Stomach smooth muscle (tissue), 2 donors: ENCODE results near the gene CYSRT1.

ENCODE experiments used
- H3K27ac ChIP-seq: one replicate; pipeline ENCODE4 v1.7.0; 2013; ENCODE audit warnings: mild to moderate bottlenecking, low read length, inconsistent platforms
- H3K27me3 ChIP-seq, 2 donors: one replicate each; pipeline ENCODE4 v1.7.0; 2013; ENCODE audit warnings: low read length in 2 of 2; ENCODE audit not compliant: insufficient read depth in 2 of 2, control insufficient read depth in 1 of 2
- H3K36me3 ChIP-seq, 2 donors: one replicate each; pipeline ENCODE4 v1.7.0; 2013; ENCODE audit warnings: low read length in 2 of 2; ENCODE audit not compliant: control insufficient read depth in 2 of 2, insufficient read depth in 2 of 2
- H3K4me1 ChIP-seq: one replicate; pipeline ENCODE4 v1.7.0; 2013; ENCODE audit warnings: low read length; ENCODE audit not compliant: control insufficient read depth, insufficient read depth
- H3K4me3 ChIP-seq, 2 donors: one replicate each; pipeline ENCODE4 v1.7.0; 2013; ENCODE audit warnings: low read length in 2 of 2
- H3K9ac ChIP-seq, 2 donors: one replicate each; pipeline ENCODE4 v1.7.0; 2013; ENCODE audit warnings: low read length in 2 of 2, mild to moderate bottlenecking in 1 of 2
- H3K9me3 ChIP-seq, 2 donors: one replicate each; pipeline ENCODE4 v1.7.0; 2013; ENCODE audit warnings: low read length in 2 of 2; ENCODE audit not compliant: control insufficient read depth in 2 of 2
- donor health status: healthy.
- donor health status: Pancreatic carcinoma.

CYSRT1 gene

DNA sequence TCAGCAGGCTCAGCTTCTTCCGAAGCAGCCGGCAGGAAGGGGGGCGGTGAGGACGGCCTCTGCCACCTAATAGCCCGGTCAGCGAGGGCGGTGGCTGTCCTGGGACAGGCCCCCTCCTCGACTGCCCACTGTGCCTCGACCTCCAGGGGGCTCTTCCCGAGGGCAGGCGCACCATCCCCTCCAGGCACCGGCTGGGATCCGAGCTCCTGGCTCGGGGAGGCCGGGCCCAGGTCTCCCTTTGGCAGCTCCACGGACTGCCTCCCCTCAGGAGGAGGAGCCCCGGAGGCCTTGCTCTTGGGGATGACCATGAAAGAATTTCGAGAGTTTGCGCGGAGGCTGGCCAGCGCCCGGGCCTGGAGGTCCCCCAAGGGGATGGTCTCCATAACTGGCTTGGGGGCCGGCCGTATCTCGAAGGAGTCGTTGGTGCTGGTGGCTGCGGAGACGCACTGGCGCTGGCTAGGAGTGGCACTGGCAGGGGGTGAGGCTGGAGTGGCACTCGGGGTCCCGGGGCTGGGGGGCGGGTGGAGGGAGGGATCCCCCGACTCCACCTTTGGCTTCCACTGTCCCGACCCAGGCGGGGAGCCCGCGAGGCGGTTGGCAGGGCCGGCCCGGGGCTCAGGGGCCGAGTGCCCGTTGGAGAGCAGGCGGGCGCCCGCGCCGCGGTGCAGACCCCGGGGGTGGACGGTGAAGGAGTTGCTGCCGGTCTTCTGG lies 25.4 kb upstream of the CYSRT1 start:
- Histone ChIP-seq H3K4me1 (peaks cover 50% of the 10 kb centered on the region), H3K9me3 (no peaks in the 10 kb centered on the region), H3K4me3 (peak overlapping the region in 1 of 2 donors; percentile 60), H3K36me3 (no peaks in the 10 kb centered on the region), H3K27ac (no peak overlapping the region), H3K9ac (peak overlapping the region in 1 of 2 donors; percentile 13), H3K27me3 (no peaks in the 10 kb centered on the region)

DNA sequence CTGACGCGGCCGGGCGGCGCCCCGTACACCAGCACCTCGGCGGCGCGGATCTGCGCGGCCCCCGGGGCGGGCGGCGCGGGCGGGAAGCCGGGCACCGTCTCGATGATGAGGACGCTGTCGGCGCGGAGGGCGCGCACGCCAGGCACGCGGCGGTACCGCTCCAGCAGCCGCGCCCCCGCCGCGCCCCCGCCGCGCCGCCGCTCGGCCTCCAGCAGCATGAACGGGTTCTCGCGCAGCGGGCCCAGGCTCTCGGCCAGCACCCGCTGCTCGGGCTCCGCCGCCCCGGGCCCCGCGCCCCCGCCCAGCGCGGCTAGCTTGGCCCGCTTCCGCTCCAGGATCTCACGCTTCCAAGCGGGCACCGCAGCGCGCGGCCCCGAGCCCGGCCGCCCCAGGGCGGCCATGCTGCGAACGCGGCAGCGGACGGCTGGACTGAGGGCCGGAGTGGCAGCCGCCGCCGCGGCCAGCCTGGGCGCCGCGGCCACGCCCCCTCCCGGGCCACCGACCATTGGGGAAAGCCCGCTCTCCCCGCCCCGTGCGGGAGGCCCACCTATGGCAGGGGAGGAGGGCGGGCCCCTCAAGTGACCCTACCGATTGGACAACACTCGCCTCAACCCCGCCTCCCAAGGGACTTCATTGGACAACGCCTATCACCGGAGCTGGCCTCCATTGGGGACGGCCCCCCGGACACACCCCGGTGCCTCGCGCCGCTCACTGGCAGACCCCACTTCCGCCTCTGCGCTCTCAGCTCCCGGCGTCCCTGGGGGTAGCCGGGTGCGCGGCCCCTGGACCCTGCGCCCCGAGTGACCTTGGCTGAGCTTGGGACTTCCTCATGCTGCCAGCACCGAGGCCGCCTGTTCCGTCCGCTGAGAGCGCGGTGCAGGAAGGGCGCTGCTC lies 24.4 kb upstream of the CYSRT1 start, which contains the start of gene TPRN:
TSS of gene TPRN (minus strand) at position 431 of the 894 bp plus-strand sequence. CDS start at position 401, 30 bp downstream.
- Histone ChIP-seq H3K4me3 (peak within 1 kb of the TSS; percentile 59 to 80), H3K27ac (peak within 1 kb of the TSS; percentile 53), H3K9ac (peak within 1 kb of the TSS; percentile 50 to 62), H3K4me1 (peaks cover 55% of the 10 kb centered on the region), H3K36me3 (no peaks in the 10 kb centered on the region), H3K27me3 (no peaks in the 10 kb centered on the region), H3K9me3 (no peaks in the 10 kb centered on the region)

DNA sequence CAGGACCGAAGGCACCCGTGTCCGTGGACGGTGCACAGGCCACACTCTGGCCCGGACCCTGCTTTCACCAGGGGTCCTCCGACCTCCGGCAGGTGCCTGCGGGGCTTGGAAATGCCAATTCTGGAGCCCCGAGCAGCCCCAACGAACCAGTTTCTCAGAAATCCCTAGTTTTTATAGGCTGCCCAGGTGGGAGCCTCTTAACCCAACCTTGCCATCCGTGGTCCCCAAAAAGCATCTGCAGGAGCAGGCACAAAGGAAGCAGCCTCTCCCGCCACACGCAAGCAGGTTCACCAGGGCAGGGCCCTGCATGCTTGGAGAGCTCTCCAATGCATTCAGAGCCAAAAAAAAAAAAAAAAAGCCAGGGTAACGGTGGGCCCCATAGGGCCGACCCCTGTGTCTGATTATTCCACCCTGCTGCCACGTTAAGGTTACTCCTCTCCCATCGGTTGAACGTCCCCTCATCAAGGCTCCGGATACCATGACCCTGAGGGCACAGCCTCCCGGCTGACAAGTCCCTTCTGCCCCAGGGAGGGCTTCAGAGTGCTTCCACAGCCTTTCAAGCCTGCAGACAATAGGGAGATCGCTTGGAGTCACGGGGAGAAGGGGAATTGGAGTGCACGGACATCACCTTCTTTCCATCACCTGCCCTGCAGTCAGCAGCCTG lies 23.6 kb upstream of the CYSRT1 start:
- peaks cover 60% of the 10 kb centered on the region for H3K4me1 ChIP-seq
- peak overlapping the region; percentile 59 to 80 for H3K4me3 ChIP-seq
- no peaks in the 10 kb centered on the region for H3K9me3 ChIP-seq
- H3K36me3 ChIP-seq = no peaks in the 10 kb centered on the region
- peak overlapping the region; percentile 53 for H3K27ac ChIP-seq
- no peaks in the 10 kb centered on the region for H3K27me3 ChIP-seq
- H3K9ac ChIP-seq = peak overlapping the region; percentile 50 to 62

DNA sequence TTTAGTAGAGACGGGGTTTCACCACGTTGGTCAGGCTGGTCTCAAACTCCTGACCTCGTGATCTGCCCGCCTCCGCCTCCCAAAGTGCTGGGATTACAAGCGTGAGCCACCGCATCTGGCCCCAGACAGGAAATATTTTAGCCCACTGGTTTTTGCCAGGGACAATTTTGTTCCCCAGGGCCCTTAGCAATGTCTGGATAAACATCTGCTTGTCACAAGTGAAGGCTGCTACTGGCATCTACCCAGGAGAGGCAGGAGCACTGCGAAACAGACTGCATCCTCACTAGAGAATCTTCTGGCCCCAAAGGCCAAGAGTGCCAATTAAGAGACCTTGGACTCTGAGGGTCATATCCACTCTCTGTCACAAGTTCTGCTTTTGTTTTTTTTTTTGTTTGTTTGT lies 22.0 kb upstream of the CYSRT1 start:
- Histone ChIP-seq H3K27ac (no peak overlapping the region), H3K36me3 (no peaks in the 10 kb centered on the region), H3K27me3 (no peaks in the 10 kb centered on the region), H3K4me1 (peaks cover 58% of the 10 kb centered on the region), H3K9ac (no peak overlapping the region), H3K4me3 (no peak overlapping the region), H3K9me3 (no peaks in the 10 kb centered on the region)

DNA sequence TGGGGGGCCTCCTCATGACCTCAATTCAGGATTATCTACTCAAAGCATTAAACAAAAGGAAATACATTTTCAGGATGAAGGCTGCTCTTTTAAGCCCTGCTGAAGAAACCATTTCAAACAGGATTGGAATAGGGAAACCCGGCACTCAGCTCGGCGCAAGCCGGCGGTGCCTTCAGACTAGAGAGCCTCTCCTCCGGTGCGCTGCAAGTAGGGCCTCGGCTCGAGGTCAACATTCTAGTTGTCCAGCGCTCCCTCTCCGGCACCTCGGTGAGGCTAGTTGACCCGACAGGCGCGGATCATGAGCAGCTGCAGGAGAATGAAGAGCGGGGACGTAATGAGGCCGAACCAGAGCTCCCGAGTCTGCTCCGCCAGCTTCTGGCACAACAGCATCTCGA lies 20.2 kb upstream of the CYSRT1 start:
- Histone ChIP-seq H3K4me1 (peaks cover 42% of the 10 kb centered on the region), H3K9me3 (no peaks in the 10 kb centered on the region), H3K36me3 (no peaks in the 10 kb centered on the region), H3K9ac (peak overlapping the region; percentile 80 to 94), H3K27me3 (no peaks in the 10 kb centered on the region), H3K4me3 (peak overlapping the region; percentile 95 to 99), H3K27ac (peak overlapping the region; percentile 70)

DNA sequence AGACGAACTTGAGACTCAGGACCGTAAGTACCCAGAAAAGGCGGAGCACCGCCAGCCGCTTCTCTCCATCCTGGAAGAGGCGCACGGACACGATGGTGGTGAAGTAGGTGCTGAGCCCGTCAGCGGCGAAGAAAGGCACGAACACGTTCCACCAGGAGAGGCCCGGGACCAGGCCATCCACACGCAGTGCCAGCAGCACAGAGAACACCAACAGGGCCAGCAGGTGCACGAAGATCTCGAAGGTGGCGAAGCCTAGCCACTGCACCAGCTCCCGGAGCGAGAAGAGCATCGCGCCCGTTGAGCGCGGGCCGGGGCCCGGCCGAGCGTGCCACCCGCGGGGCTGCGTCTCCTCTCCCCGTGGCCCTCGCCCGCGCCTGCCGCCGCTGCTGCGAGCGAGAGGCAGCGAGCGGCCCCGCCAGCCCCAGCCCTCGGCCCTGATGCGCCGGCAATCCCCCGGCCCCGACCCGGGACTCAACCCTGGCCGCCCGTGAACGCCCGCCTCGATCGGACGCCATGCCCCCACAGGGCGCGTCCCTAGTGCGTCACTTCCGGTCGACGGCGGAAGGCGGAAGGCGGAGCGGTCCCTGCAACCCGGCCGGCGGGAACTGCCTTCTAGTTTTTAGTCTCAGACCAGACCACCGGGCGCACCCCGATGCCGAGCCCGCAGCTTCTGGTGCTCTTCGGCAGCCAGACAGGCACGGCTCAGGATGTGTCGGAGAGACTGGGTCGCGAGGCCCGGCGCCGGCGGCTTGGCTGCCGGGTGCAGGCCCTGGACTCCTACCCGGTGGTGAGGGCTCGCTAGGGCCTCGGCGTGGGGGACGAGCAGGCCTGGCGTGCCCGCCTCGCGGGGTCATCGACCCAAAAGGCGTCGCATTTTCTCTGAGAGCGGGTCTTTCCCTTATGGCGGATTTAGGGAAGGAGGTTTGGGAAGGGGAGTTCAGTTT lies 19.6 kb upstream of the CYSRT1 start, which contains the start of the genes NDOR1 and TMEM203:
TSS of gene NDOR1 (plus strand) at position 575 of the 944 bp plus-strand sequence. CDS start at position 653, 78 bp downstream.
TSS of gene TMEM203 (minus strand) at position 523 of the 944 bp plus-strand sequence. CDS start at position 289, 234 bp downstream.
- H3K9ac ChIP-seq = peak within 1 kb of the TSS; percentile 80 to 94
- H3K27ac ChIP-seq = peak within 1 kb of the TSS; percentile 70
- H3K36me3 ChIP-seq = no peaks in the 10 kb centered on the region
- H3K4me1 ChIP-seq = peaks cover 41% of the 10 kb centered on the region
- H3K27me3 ChIP-seq = no peaks in the 10 kb centered on the region
- peak within 1 kb of the TSS; percentile 95 to 99 for H3K4me3 ChIP-seq
- no peaks in the 10 kb centered on the region for H3K9me3 ChIP-seq

DNA sequence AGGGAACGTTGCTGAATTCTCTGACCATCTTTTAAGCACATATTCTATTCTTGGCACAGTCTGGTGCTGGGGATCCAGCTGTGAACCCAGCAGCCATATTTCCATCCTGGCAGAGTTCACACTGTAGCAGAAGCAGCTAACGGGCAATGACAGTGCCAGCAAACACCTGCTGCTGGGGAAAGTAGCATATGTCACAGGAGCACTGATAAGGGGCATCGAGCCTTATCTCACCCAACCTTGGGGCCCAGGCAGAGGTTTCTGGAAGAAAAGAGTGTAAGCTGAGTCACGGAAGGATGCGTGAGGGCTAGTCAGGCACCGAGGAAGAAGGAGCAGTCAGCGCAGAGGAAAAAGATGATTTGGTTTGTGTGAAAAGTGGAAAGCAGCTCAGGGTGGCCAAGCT lies 18.4 kb upstream of the CYSRT1 start:
- Histone ChIP-seq H3K9ac (peak overlapping the region in 1 of 2 donors; percentile 2), H3K27me3 (no peaks in the 10 kb centered on the region), H3K27ac (no peak overlapping the region), H3K4me3 (peak overlapping the region in 1 of 2 donors; percentile 99), H3K36me3 (no peaks in the 10 kb centered on the region), H3K4me1 (peaks cover 33% of the 10 kb centered on the region), H3K9me3 (no peaks in the 10 kb centered on the region)

DNA sequence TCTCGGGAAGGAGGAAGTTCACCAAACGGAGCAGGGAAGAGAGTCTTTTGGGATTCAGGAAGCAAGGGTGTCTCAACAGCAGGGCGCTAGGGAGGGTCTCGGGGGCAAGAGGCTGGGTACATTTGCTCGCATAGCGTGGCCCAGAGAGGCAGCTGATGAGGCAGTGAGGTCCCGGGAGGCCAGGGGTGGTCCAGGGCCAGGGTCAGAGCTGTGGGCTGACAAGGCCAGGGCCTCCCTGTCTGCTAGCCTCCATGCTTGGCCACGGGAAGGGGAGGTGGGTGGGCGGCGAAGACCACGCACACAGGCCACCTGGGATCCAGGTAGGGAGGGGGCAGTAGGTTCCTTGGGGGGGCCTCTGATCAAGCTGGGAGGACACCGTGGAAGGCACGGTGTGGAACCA lies 13.4 kb upstream of the CYSRT1 start:
- no peaks in the 10 kb centered on the region for H3K36me3 ChIP-seq
- no peaks in the 10 kb centered on the region for H3K9me3 ChIP-seq
- H3K4me1 ChIP-seq = peaks cover 3% of the 10 kb centered on the region
- no peak overlapping the region for H3K9ac ChIP-seq
- H3K27me3 ChIP-seq = no peaks in the 10 kb centered on the region
- H3K27ac ChIP-seq = no peak overlapping the region
- H3K4me3 ChIP-seq = no peak overlapping the region

DNA sequence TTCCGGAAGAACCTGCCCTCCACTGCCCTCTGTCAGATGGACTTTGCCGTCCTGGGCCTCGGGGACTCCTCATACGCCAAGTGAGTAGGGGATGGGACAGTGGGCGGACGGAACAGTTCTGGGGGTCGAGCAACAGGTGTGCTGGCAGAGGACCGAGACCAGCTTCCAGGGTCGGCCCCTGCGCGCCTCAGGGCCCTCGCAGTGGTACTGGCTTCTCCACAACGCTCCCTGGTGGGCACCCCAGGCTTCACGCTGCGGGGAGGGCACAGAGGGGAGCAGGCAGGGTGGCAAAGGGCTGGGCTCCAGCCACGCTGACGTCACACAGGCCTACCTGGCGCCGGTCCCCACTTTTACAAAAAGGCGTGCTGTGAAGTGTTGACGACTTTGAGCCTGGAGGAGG lies 12.5 kb upstream of the CYSRT1 start:
- H3K27ac ChIP-seq = no peak overlapping the region
- H3K9me3 ChIP-seq = no peaks in the 10 kb centered on the region
- no peak overlapping the region for H3K4me3 ChIP-seq
- no peak overlapping the region for H3K9ac ChIP-seq
- H3K36me3 ChIP-seq = no peaks in the 10 kb centered on the region
- H3K27me3 ChIP-seq = no peaks in the 10 kb centered on the region
- H3K4me1 ChIP-seq = no peaks in the 10 kb centered on the region
